ENCODE data around the gene DNAJA4.

- TF ChIP-seq ZNF302 (CRISPR knock-in tag; IDR thresholded peaks at IDR 0.05) (no peak), TP53 (CRISPR knock-in tag; IDR thresholded peaks at IDR 0.05) (no peak), CTCF (IDR thresholded peaks at IDR 0.05) (no peak), POLR2A (IDR thresholded peaks at IDR 0.05; ENCODE audit: low read length) (no peak), REST (IDR thresholded peaks at IDR 0.05) (no peak)
Observed at GRCh38 chr15:78321786-78322185, 57.4 kb downstream of the DNAJA4 start.

All from A549 (cell line).